HG03457 (cell line): ENCODE data around the gene CTU1.

Experiments used
- ATAC-seq: cut with Tn5 transposase; IDR thresholded peaks from one replicate; pipeline ENCODE4 v1.9.1; 2021; ENCODE audit warnings: moderate number of reproducible peaks; ENCODE audit not compliant: unreplicated experiment

The CTU1 gene

DNA sequence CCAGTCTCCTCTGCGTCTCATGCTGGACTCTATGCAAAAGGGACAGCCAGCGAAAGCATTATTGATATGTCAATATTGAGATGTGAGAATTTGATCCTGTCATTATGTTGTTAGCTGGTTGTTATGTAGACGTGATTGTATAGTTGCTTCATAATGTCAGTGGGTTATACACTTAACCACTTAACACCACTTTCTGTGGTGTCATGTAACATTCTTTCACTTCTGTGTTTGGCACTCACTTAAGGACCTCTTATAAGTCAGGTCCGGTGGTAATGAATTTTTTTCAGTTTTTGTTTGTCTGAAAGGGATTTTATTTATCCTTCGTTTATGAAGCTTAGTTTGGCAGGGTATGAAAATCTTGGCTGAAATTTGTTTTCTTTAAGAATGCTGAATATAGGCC lies 26.8 kb upstream of the CTU1 start:
- no peak for ATAC-seq

DNA sequence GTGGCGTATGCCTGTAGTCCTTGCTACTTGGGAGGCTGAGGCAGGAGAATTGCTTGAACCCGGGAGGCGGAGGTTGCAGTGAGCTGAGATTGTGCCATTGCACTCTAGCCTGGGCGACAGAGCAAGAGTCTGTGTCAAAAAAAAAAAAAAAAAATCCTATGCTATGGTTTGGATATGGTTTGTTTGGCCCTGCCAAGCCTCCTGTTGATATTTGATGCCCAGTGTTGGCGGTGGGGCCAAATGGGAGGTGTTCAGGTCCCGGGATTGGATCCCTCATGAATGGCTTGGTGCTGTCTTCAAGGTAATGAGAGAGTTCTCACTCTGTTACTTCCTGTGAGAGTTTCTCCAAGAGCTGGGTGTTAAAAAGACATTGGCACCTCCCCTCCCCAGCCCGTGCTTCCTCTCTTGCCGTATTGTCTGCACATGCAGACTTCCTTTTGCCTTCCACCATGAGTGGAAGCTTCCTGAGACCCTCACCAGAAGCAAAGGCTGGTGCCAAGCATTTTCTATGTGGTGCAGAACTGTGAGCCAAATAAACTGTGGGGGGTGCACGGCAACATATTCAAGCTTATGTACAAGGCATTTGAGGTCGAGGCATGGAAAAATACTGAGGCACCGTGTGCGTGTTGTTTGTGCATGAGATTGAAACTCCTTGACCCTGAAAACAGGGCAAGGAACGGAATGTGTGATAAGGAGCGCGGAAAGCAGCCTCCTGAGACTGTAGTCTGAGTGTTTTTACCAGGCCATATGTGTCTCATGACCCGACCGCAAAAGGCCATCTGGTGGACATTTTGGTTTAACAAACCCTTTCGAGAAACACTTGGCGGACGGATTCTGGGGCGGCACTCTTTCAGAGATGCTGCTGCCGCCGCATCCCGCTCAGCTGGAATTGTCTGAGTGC lies 23.8 kb upstream of the CTU1 start:
- no peak for ATAC-seq

- ATAC-seq, result no peak
These were observed 21.5 kb upstream of the CTU1 start for GRCh38 chr19:51129716-51130115.

GRCh38 chr19:51128227-51128626 lies 20.0 kb upstream of the CTU1 start:
- ATAC-seq, result no peak

DNA sequence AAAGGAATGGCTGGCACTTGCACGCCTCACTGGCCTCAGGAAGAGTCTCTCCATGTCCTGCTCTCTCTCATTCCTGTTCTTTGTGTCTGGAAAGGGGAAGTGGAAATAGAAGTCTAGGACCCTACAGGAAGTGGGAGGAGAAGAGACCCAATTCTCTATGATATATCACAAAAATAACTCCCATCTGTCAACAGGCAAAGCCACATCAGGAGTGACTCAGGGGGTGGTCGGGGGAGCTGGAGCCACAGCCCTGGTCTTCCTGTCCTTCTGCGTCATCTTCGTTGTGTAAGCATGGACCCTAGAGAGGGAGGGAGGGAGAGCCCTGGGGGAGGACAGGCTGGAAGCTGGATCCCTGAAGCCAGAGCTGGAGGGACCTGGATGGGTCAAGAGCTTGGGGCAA lies 19.5 kb upstream of the CTU1 start:
- ATAC-seq, result no peak

GRCh38 chr19:51127032-51127431 lies 18.8 kb upstream of the CTU1 start:
- no peak for ATAC-seq

DNA sequence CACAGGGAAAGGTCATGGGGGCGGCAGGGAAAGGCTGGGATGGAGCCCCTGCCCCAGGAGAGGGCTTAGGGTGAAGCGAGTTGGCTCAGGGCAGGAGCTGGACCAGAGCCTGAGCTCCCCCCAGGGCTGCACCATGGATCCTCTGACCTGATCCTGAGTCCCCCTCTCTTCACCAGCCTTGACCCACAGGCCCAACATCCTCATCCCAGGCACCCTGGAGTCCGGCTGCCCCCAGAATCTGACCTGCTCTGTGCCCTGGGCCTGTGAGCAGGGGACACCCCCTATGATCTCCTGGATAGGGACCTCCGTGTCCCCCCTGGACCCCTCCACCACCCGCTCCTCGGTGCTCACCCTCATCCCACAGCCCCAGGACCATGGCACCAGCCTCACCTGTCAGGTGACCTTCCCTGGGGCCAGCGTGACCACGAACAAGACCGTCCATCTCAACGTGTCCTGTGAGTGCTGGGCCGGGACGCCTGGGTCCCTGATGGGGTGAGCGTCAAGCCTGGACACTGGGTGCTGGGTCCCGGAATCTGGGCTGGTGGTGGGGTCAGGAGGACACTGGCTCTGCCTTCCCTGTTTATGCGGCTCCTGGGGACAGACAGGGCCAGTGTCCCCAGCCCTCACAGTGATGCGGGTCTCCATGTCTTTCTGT lies 17.3 kb upstream of the CTU1 start:
- no peak for ATAC-seq

DNA sequence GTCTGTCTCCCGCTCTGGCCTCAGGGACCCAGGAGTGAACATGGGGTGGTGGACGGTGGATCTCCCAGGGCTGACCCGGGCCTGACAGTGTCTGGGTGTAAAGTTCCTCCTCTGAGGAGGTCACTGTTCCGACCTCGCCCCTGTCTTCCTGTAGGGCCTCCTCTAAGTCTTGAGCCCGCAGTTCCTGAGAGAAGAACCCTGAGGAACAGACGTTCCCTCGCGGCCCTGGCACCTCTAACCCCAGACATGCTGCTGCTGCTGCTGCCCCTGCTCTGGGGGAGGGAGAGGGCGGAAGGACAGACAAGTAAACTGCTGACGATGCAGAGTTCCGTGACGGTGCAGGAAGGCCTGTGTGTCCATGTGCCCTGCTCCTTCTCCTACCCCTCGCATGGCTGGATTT lies 16.5 kb upstream of the CTU1 start, which contains the start of gene SIGLEC9:
SIGLEC9 (plus strand) TSS at position 178 of the 400 bp plus-strand sequence; CDS start at position 247, 69 bp downstream.
- ATAC-seq, result no peak

DNA sequence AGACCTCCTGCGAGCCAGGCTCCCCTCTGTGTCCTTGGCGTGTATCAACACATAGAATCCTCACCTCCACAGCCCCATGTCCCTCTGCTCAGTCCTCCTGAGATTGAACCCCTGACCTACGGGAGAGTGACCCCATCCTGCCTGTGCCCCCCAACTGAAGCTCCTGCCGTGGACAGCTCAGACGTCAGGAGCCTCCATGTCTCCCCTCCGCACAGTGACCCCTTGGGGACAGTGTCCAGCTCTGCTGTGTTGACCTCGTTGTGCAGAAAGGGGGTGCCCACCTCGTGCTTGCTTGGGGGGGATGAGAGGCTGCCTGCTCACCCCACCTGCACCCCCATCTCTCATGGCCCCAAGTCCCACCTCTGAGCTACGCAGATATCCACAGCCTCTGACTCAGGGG lies 16.0 kb upstream of the CTU1 start:
- ATAC-seq, result no peak

GRCh38 chr19:51123802-51124201 lies 15.6 kb upstream of the CTU1 start:
- ATAC-seq, result no peak

DNA sequence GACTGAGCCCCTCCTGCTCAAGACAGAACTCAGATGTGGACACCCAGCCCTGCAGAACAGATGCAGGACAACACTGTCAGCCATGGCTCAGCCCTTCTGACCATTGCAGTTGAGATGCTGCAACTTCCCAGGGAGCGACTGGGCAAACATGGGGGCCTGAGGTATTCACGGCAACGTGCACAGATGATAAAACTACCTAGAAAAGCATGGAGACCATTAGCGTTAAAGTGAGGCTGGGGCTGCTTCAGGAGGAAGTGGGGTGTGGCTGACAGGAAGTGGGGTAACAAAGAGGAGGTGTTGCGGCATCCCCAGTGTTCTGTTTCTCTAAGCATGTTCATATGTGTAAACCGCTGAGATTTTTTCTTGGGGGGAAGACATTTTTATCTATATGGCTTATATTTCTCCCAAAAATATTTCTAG lies 15.2 kb upstream of the CTU1 start:
- ATAC-seq, result no peak

DNA sequence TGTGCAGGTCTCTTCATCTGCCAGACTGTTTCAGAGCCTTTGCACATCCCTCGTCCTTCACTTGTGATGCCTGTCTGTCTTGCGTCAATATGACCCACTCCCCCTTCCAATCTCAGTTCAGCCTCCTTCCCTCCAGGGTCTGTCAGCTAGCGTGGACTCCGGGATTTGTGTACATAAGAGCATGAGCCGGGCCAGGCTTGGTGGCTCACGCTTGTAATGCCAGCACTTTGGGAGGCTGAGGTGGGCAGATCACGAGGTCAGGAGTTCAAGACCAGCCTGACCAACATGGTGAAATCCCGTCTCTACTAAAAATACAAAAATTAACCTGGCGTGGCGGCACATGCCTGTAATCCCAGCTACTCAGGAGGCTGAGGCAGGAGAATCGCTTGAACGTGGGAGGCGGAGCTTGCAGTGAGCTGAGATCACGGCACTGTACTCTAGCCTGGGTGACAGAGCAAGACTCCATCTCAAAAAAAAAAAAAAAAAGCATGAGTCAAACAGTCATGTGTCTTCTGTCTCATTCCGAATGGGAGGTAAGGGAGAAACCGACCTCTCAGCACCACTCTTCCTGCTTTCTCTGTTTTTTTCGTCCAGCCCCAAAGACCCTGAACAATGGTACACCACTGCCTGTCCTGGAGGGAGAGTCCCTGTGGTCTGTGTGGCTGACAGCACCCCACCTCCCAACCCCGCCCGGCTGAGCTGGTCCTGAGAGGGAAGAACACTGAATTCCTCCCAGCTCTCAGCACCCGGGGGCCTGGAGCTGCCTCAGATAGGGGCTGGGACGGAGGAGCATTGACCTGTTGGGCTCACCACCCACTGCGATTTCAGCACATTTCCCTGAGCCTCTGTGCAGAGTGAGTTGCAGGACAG lies 14.1 kb upstream of the CTU1 start:
- ATAC-seq, result no peak

DNA sequence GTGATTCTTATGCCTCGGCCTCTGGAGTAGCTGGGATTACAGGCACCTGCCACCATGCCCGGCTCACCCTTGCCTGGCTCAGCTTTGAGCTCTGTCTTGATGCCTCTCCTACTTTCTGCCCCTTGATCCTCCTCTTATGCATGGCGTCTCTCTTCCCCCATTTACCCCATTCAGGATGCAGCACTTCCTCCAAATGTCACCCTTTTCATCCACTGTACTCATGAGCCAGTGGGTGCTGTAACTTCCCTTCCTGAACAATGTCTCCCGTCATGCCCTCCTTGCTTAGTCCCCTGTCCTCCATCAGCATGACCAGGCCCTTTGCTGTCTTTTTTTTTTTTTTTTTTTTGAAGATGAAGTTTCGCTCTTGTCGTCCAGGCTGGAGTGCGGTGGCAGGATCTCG lies 13.0 kb upstream of the CTU1 start:
- ATAC-seq, result no peak

- no peak for ATAC-seq
These were observed 12.0 kb upstream of the CTU1 start for GRCh38 chr19:51120160-51120559.

- no peak for ATAC-seq
These were observed 11.4 kb upstream of the CTU1 start for GRCh38 chr19:51119611-51120010.

GRCh38 chr19:51119101-51119500 lies 10.9 kb upstream of the CTU1 start:
- no peak for ATAC-seq

DNA sequence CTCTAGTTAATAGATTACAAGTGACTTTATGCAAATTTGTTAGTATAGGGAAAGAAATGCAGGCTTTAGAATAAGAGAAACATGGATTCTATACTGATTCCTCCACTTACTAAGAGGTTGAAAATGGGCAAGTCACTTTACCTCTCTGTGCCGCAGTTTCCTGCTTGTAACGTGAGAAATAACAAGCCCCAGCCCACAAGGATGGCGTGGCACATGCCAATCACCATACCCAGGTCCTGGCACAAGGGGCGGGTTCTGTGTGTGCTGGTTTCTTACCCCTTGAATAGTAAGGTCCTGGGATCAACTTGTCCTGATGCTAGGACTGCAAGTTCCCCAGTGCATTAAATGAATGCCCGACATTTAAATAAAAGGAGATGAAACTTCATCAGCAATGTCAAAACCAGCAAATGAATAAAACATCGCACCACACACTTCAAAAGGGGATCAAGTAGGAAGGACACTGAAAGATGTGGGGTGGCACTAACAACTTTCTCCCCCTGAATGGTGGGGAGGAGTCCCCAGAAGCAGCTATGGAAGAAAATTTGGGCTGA lies 8.6 kb upstream of the CTU1 start:
- ATAC-seq, result no peak

- no peak for ATAC-seq
These were observed 6.0 kb upstream of the CTU1 start for GRCh38 chr19:51114087-51114729.

- ATAC-seq, result no peak
These were observed 3.4 kb upstream of the CTU1 start for GRCh38 chr19:51111606-51112005.

DNA sequence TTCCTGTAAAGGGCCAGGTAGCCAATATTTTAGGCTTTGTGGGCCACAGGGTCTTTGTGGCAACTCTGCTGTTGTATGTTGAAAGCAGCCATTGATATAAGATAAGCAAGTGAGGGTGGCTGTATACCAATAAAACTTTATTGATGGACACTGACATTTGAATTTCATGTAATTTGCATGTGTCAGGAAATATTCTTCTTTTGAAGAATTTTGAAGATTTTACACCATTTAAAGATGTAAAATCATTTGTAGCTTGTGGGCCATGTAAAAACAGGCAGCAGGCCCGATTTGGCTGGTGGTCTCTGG lies 2.4 kb upstream of the CTU1 start:
- no peak for ATAC-seq

DNA sequence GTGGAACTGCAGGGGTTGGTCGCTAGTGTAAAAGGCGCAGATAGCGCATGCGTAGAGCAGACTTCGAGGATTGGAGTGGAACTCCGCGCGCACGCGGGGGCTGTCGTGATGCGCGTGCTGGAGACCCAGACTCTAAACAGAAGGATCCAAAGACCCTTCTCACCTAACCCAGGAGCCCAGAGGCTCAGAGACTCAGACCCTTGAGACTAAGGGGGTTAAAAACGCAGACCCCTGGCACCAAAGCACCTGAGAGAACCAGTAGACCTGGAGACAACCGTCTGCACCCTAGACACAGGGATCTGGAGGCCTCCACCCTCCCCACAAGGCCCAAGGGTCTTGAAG lies 567 bp upstream of the CTU1 start:
- ATAC-seq, result peak; percentile 10
